ENCODE data around the gene LIG1. TPM values are rescaled to one million over a fixed set of nuclear protein-coding genes. Genes with fewer than 3 reads are reported as not detected.

The LIG1 gene
- polyA plus RNA-seq, 2 donors = 31.2 to 53.3 TPM

DNA sequence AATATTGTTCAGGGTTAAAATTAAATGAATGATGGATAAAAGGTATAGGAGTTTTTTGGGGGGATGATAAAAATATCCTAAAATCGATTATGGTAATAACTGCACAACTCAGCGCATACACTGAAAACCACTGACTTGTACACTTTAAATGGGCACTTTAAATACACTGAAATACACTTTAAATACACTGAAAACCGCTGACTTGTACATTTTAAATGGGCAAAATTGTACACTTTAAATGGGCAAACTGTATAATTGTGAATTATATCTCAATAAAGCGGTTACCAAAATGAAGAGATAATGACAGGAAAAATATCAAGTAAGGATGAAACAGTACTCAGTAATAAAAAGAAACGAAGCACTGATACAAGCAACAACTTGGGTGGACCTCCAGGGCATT is 1.5 kb downstream of the LIG1 start:
- Histone ChIP-seq H3K36me3 (ENCODE audit: control insufficient read depth in 2 of 2, insufficient read depth in 2 of 2, low read length in 1 of 2) (no peaks in the 10 kb centered on the region), H3K27ac (ENCODE audit: low read depth in 2 of 2, low read length in 1 of 2) (no peak overlapping the region), H3K4me1 (ENCODE audit: control insufficient read depth in 2 of 2, insufficient read depth in 2 of 2, low read length in 1 of 2) (peaks cover 4 to 7% of the 10 kb centered on the region in 2 donors), H3K4me3 (ENCODE audit: low read depth in 1 of 2, low read length in 2 of 2) (no peak overlapping the region), H3K9me3 (ENCODE audit: control insufficient read depth in 2 of 2, insufficient read depth in 1 of 2, low read depth in 1 of 2, low read length in 1 of 2) (no peaks in the 10 kb centered on the region), H3K27me3 (ENCODE audit: control insufficient read depth in 1 of 2, insufficient read depth in 2 of 2, low read length in 2 of 2) (no peaks in the 10 kb centered on the region)
- 82 to 83% methylated on average over 5 of the region's 5 CpGs for WGBS, 2 donors

DNA sequence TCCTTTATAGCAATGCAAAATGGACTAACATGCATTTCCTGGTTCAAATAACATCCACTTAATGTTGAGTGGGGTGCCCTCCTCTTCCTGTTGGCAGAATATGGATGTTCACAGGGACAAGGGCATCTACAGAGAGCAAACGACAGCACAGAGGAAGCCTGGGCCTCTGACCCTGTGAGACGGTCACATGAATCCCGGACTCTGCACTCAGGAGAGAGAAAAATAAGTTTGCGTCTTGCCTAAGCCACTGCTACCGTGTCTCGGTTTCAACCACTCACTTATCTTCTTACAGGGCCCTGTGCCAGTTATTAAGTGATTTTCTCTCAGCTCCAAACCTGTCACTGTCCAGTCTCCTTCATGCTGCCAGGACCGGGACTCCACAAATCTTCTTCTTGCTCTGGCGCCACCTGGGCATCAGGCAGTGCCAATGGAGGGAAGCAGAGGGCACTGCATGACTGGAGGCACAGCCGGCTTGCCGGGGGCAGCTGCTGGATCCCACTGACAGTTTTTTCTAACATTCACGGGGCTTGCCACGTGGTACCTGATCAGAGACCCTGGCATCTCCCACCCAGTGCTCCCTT is 11.8 kb downstream of the LIG1 start:
- H3K4me1 ChIP-seq (ENCODE audit: control insufficient read depth in 2 of 2, insufficient read depth in 2 of 2, low read length in 1 of 2) = no peaks in the 10 kb centered on the region
- WGBS, 2 donors = 90 to 91% methylated on average over 12 of the region's 12 CpGs
- H3K27me3 ChIP-seq (ENCODE audit: control insufficient read depth in 1 of 2, insufficient read depth in 2 of 2, low read length in 2 of 2) = no peaks in the 10 kb centered on the region
- H3K36me3 ChIP-seq (ENCODE audit: control insufficient read depth in 2 of 2, insufficient read depth in 2 of 2, low read length in 1 of 2) = peaks cover 0 to 22% of the 10 kb centered on the region in 2 donors
- H3K9me3 ChIP-seq (ENCODE audit: control insufficient read depth in 2 of 2, insufficient read depth in 1 of 2, low read depth in 1 of 2, low read length in 1 of 2) = no peaks in the 10 kb centered on the region
- H3K4me3 ChIP-seq (ENCODE audit: low read depth in 1 of 2, low read length in 2 of 2) = no peak overlapping the region
- no peak overlapping the region for H3K27ac ChIP-seq (ENCODE audit: low read depth in 2 of 2, low read length in 1 of 2)

DNA sequence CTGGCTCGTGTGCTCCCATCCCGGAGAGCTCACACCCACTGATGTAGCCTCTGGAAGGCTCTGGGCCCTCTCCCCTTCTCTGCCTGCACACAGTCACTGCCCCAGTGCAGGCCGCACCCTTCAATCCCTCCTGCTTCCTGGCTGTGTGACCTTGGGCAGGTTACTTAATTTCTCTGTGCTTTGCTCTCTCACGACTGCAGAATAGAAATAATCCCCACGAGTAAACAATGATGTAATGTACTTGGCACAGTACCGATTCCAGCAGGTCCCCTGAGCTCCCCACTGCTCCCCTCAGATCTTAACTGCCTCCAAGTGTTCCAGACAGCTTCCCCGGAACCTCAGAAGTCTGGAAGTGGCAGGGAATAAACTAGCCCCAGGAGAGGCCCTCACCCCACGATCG is 16.1 kb downstream of the LIG1 start:
- H3K9me3 ChIP-seq (ENCODE audit: control insufficient read depth in 2 of 2, insufficient read depth in 1 of 2, low read depth in 1 of 2, low read length in 1 of 2) = no peaks in the 10 kb centered on the region
- no peak overlapping the region for H3K27ac ChIP-seq (ENCODE audit: low read depth in 2 of 2, low read length in 1 of 2)
- H3K27me3 ChIP-seq (ENCODE audit: control insufficient read depth in 1 of 2, insufficient read depth in 2 of 2, low read length in 2 of 2) = no peaks in the 10 kb centered on the region
- H3K4me1 ChIP-seq (ENCODE audit: control insufficient read depth in 2 of 2, insufficient read depth in 2 of 2, low read length in 1 of 2) = no peaks in the 10 kb centered on the region
- H3K36me3 ChIP-seq (ENCODE audit: control insufficient read depth in 2 of 2, insufficient read depth in 2 of 2, low read length in 1 of 2) = peaks cover 0 to 22% of the 10 kb centered on the region in 2 donors
- H3K4me3 ChIP-seq (ENCODE audit: low read depth in 1 of 2, low read length in 2 of 2) = no peak overlapping the region
- WGBS, 2 donors = 52 to 57% methylated on average over 9 of the region's 9 CpGs

DNA sequence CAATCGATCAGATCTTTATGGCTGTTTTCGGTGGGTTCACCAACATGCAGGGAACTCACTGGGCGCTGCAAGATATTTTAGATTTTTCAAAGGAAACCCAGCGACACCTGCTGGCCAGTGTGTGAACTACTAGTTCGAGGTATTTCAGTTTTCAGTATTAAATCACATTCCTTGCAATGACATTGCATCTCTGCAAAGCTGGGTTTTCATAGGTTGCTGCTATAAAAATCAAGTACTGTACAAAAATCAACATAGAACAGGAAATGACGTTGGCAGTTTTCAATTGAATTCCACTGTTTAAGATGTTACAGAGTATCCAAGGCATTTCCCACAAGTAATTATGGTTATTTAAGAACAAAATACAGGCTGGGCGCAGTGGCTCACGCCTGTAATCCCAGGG is 17.6 kb downstream of the LIG1 start:
- H3K9me3 ChIP-seq (ENCODE audit: control insufficient read depth in 2 of 2, insufficient read depth in 1 of 2, low read depth in 1 of 2, low read length in 1 of 2) = no peaks in the 10 kb centered on the region
- 31% methylated on average over 8 of the region's 8 CpGs for WGBS, 2 donors
- H3K27ac ChIP-seq (ENCODE audit: low read depth in 2 of 2, low read length in 1 of 2) = no peak overlapping the region
- no peaks in the 10 kb centered on the region for H3K4me1 ChIP-seq (ENCODE audit: control insufficient read depth in 2 of 2, insufficient read depth in 2 of 2, low read length in 1 of 2)
- H3K27me3 ChIP-seq (ENCODE audit: control insufficient read depth in 1 of 2, insufficient read depth in 2 of 2, low read length in 2 of 2) = no peaks in the 10 kb centered on the region
- H3K36me3 ChIP-seq (ENCODE audit: control insufficient read depth in 2 of 2, insufficient read depth in 2 of 2, low read length in 1 of 2) = peaks cover 0 to 19% of the 10 kb centered on the region in 2 donors
- H3K4me3 ChIP-seq (ENCODE audit: low read depth in 1 of 2, low read length in 2 of 2) = no peak overlapping the region

DNA sequence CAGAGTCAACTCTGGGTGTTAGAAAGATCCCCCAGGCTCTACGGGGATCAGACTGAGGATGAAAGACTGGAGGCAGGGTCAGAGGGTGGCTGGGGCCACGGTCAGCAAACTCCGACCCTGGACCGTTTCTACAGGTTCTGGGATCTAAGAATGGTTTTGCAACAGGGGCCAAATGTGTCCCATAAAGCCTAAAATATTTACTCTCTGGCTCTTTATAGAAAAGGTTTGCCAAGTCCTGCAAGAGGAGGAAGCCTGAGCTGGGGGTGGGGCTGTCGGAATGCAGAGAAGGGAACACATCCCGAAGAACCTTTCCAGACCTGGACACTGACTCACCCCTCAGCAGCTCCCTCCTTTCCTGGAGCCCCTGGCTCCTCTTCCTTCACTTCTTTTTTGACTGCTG is 20.7 kb downstream of the LIG1 start:
- Histone ChIP-seq H3K9me3 (ENCODE audit: control insufficient read depth in 2 of 2, insufficient read depth in 1 of 2, low read depth in 1 of 2, low read length in 1 of 2) (no peaks in the 10 kb centered on the region), H3K27me3 (ENCODE audit: control insufficient read depth in 1 of 2, insufficient read depth in 2 of 2, low read length in 2 of 2) (no peaks in the 10 kb centered on the region), H3K4me3 (ENCODE audit: low read depth in 1 of 2, low read length in 2 of 2) (no peak overlapping the region), H3K27ac (ENCODE audit: low read depth in 2 of 2, low read length in 1 of 2) (no peak overlapping the region), H3K36me3 (ENCODE audit: control insufficient read depth in 2 of 2, insufficient read depth in 2 of 2, low read length in 1 of 2) (peaks cover 0 to 19% of the 10 kb centered on the region in 2 donors), H3K4me1 (ENCODE audit: control insufficient read depth in 2 of 2, insufficient read depth in 2 of 2, low read length in 1 of 2) (no peaks in the 10 kb centered on the region)
- 67 to 89% methylated on average over 6 of the region's 6 CpGs for WGBS, 2 donors

DNA sequence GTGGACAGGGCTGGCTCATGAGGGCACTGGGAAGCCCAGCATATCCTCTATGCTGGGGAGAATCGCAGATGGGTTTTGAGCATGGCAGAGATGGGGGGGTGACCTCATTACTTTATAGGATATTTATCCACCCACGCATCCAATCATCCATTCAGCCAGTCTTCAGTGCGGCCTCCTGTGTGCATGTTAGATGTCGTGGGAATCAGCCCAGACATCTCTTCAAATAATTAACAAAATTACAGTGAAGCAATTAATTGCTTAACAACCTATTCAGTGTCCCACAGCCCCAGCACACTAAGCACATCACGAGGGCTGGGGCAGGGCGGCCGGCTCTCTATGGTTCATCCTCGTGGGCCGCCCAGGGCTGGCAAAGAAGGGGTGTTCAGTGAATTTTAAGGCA is 21.6 kb downstream of the LIG1 start:
- Histone ChIP-seq H3K4me3 (ENCODE audit: low read depth in 1 of 2, low read length in 2 of 2) (no peak overlapping the region), H3K36me3 (ENCODE audit: control insufficient read depth in 2 of 2, insufficient read depth in 2 of 2, low read length in 1 of 2) (peaks cover 0 to 20% of the 10 kb centered on the region in 2 donors), H3K27ac (ENCODE audit: low read depth in 2 of 2, low read length in 1 of 2) (no peak overlapping the region), H3K27me3 (ENCODE audit: control insufficient read depth in 1 of 2, insufficient read depth in 2 of 2, low read length in 2 of 2) (no peaks in the 10 kb centered on the region), H3K9me3 (ENCODE audit: control insufficient read depth in 2 of 2, insufficient read depth in 1 of 2, low read depth in 1 of 2, low read length in 1 of 2) (no peaks in the 10 kb centered on the region), H3K4me1 (ENCODE audit: control insufficient read depth in 2 of 2, insufficient read depth in 2 of 2, low read length in 1 of 2) (no peaks in the 10 kb centered on the region)
- WGBS, 2 donors = 88 to 95% methylated on average over 9 of the region's 9 CpGs

DNA sequence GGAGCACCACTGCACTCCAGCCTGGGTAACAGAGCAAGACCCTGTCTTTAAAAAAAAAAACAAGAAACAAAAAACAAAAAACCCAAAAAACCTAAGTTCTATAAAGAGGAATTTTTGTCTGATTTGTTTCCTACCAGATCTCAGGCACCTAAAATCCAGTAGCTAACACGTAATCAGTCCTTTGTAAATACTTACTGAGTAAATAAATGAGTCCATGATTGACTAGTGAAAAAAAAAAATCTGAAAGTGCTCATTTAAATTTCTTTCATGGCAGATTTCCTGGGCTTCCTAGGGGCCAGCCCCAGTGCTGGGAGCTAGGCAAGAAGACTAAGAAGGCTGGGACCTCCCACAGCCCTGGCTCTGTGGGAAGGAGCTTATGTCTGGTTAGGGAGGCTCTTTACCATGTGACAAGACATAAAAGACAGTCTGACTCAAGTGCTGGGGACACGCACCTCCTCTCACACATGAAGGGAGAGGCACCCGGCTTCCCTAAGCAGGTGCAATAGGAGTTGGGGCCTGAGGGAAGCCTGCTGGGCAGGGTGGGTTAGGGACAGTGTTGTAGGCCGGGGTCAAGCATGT is 22.5 kb downstream of the LIG1 start:
- H3K27me3 ChIP-seq (ENCODE audit: control insufficient read depth in 1 of 2, insufficient read depth in 2 of 2, low read length in 2 of 2) = no peaks in the 10 kb centered on the region
- H3K27ac ChIP-seq (ENCODE audit: low read depth in 2 of 2, low read length in 1 of 2) = no peak overlapping the region
- H3K36me3 ChIP-seq (ENCODE audit: control insufficient read depth in 2 of 2, insufficient read depth in 2 of 2, low read length in 1 of 2) = peaks cover 0 to 27% of the 10 kb centered on the region in 2 donors
- no peaks in the 10 kb centered on the region for H3K4me1 ChIP-seq (ENCODE audit: control insufficient read depth in 2 of 2, insufficient read depth in 2 of 2, low read length in 1 of 2)
- no peak overlapping the region for H3K4me3 ChIP-seq (ENCODE audit: low read depth in 1 of 2, low read length in 2 of 2)
- H3K9me3 ChIP-seq (ENCODE audit: control insufficient read depth in 2 of 2, insufficient read depth in 1 of 2, low read depth in 1 of 2, low read length in 1 of 2) = no peaks in the 10 kb centered on the region
- 72 to 89% methylated on average over 4 of the region's 4 CpGs for WGBS, 2 donors

DNA sequence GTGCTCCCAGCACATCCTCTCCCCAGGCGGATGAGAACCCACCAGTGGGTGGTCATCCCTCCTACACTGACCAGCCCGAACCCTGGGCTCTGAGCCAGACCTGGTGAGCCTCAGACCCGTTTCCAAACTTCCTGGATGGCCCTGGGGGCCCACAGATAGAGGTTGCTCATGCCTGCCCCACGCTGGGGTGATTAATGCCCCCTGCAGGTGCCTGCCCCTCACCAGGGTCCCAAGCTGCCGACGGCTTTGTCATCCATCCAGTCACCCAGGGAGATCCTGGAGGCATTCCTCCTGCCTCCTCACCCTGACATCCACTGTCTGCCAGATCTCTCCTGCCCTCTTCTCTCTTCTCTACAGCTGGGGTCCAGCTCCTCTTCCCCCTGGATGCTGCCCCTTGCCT is 31.1 kb downstream of the LIG1 start:
- H3K4me1 ChIP-seq (ENCODE audit: control insufficient read depth in 2 of 2, insufficient read depth in 2 of 2, low read length in 1 of 2) = no peaks in the 10 kb centered on the region
- H3K4me3 ChIP-seq (ENCODE audit: low read depth in 1 of 2, low read length in 2 of 2) = no peak overlapping the region
- H3K27ac ChIP-seq (ENCODE audit: low read depth in 2 of 2, low read length in 1 of 2) = no peak overlapping the region
- no peaks in the 10 kb centered on the region for H3K9me3 ChIP-seq (ENCODE audit: control insufficient read depth in 2 of 2, insufficient read depth in 1 of 2, low read depth in 1 of 2, low read length in 1 of 2)
- H3K36me3 ChIP-seq (ENCODE audit: control insufficient read depth in 2 of 2, insufficient read depth in 2 of 2, low read length in 1 of 2) = peaks cover 0 to 22% of the 10 kb centered on the region in 2 donors
- no peaks in the 10 kb centered on the region for H3K27me3 ChIP-seq (ENCODE audit: control insufficient read depth in 1 of 2, insufficient read depth in 2 of 2, low read length in 2 of 2)
- 78 to 85% methylated on average over 6 of the region's 6 CpGs for WGBS, 2 donors

DNA sequence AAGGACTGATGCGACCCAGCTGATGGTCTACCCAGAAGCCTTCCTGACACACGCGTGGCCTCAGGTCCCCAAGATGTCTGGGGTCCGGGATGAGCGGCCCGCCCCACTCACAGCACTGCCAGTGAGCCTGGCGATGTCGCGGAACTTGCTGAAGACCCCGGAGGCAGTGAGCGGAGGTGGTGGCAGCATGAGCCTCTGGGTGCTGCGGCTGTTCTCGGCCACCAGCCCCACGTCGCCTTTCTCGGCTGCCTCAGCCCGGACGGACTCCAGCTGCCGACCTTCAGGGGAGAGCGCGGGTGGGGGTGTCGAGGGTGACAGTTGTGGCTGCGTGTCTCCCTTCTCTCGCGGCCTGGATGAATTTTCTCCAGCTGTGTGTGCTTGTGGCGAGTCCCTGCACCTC is 32.7 kb downstream of the LIG1 start:
- H3K9me3 ChIP-seq (ENCODE audit: control insufficient read depth in 2 of 2, insufficient read depth in 1 of 2, low read depth in 1 of 2, low read length in 1 of 2) = no peaks in the 10 kb centered on the region
- H3K4me1 ChIP-seq (ENCODE audit: control insufficient read depth in 2 of 2, insufficient read depth in 2 of 2, low read length in 1 of 2) = no peaks in the 10 kb centered on the region
- H3K36me3 ChIP-seq (ENCODE audit: control insufficient read depth in 2 of 2, insufficient read depth in 2 of 2, low read length in 1 of 2) = peaks cover 0 to 17% of the 10 kb centered on the region in 2 donors
- H3K27ac ChIP-seq (ENCODE audit: low read depth in 2 of 2, low read length in 1 of 2) = no peak overlapping the region
- no peaks in the 10 kb centered on the region for H3K27me3 ChIP-seq (ENCODE audit: control insufficient read depth in 1 of 2, insufficient read depth in 2 of 2, low read length in 2 of 2)
- 95 to 96% methylated on average over 26 of the region's 26 CpGs for WGBS, 2 donors
- no peak overlapping the region for H3K4me3 ChIP-seq (ENCODE audit: low read depth in 1 of 2, low read length in 2 of 2)

DNA sequence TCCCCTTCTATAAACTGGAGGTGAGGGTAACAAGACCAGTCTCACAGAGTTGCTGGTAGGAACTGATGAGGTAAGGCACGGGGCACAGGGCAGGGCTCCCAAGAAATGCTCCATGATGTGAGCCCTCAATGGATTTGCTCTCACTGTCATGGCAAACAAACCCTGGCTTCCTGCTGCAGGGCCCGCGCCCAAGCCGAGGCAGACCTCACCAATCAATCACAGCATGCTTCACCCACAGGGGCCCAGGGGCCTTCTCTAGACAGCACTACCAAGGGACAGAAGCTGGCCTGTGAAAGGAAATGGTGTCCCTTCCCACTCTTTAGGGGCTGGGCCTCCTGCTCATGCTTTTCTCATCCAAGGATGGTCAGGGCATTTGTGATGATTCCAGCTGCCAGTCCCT is 33.6 kb downstream of the LIG1 start:
- Histone ChIP-seq H3K4me3 (ENCODE audit: low read depth in 1 of 2, low read length in 2 of 2) (no peak overlapping the region), H3K4me1 (ENCODE audit: control insufficient read depth in 2 of 2, insufficient read depth in 2 of 2, low read length in 1 of 2) (no peaks in the 10 kb centered on the region), H3K27me3 (ENCODE audit: control insufficient read depth in 1 of 2, insufficient read depth in 2 of 2, low read length in 2 of 2) (no peaks in the 10 kb centered on the region), H3K27ac (ENCODE audit: low read depth in 2 of 2, low read length in 1 of 2) (no peak overlapping the region), H3K36me3 (ENCODE audit: control insufficient read depth in 2 of 2, insufficient read depth in 2 of 2, low read length in 1 of 2) (peaks cover 0 to 18% of the 10 kb centered on the region in 2 donors), H3K9me3 (ENCODE audit: control insufficient read depth in 2 of 2, insufficient read depth in 1 of 2, low read depth in 1 of 2, low read length in 1 of 2) (no peaks in the 10 kb centered on the region)
- 93 to 94% methylated on average over 4 of the region's 4 CpGs for WGBS, 2 donors
